ENCODE results near the gene ATP6V0B. TPM values are rescaled to one million over a fixed set of nuclear protein-coding genes. Genes with fewer than 3 reads are reported as not detected.
A peak's percentile ranks its signal among the peaks of the same experiment; 100 is the strongest.

Gene ATP6V0B
- total and polyA plus RNA-seq, 2 experiments from 2014 or later = 112 to 142 TPM

GRCh38 chr1:43979261-43979527, 4.4 kb downstream of the ATP6V0B start:
- peak overlapping the region; percentile 69 for H3K4me3 ChIP-seq
- H3K4me1 ChIP-seq (ENCODE audit: insufficient read depth) = peaks cover 18% of the 10 kb centered on the region
- no peak overlapping the region for H3K27ac ChIP-seq (ENCODE audit: low read depth)
- H4K20me1 ChIP-seq (replicated peaks; ENCODE audit: insufficient read depth) = peaks cover 19% of the 10 kb centered on the region
- peaks cover 49% of the 10 kb centered on the region for H3K36me3 Mint-ChIP-seq (ENCODE audit: low read depth)
- H3K9me3 Mint-ChIP-seq = no peaks in the 10 kb centered on the region
- H3K36me3 ChIP-seq (ENCODE audit: insufficient read depth) = 0 out of 2 replicates have a peak, but pooled peaks cover 7% of the 10 kb centered on the region
- no peaks in the 10 kb centered on the region for H3K27me3 ChIP-seq (ENCODE audit: insufficient read depth)
- TF ChIP-seq ZNF462 (CRISPR knock-in tag; IDR thresholded peaks at IDR 0.05) = no peak
- no peak for TF ChIP-seq ZNF331 (CRISPR knock-in tag; IDR thresholded peaks at IDR 0.05; ENCODE audit: low read depth)
- TF ChIP-seq ZNF114 (CRISPR knock-in tag; IDR thresholded peaks at IDR 0.05) = no peak
- TF ChIP-seq CREB1 (CRISPR knock-in tag; IDR thresholded peaks at IDR 0.05; ENCODE audit: low read depth) = no peak
- TF ChIP-seq CTCF (conservative IDR thresholded peaks at IDR 0.05; ENCODE audit: low read depth in 2 of 2) = no peak
- TF ChIP-seq REST (IDR thresholded peaks at IDR 0.05; ENCODE audit: unreplicated experiment) = no peak
- no peak for TF ChIP-seq ETS1 (IDR thresholded peaks at IDR 0.05)
- TF ChIP-seq EZH2 (IDR thresholded peaks at IDR 0.05; ENCODE audit: low read depth, unreplicated experiment) = no peak
- no peak for TF ChIP-seq NANOG (IDR thresholded peaks at IDR 0.05; ENCODE audit: borderline replicate concordance)
- DNase-seq (ENCODE audit: low spot score) = no peak
- H3K4me2 ChIP-seq = peak overlapping the region; percentile 84
- H3K27me3 Mint-ChIP-seq (ENCODE audit: insufficient read depth, low read depth, poor library complexity) = peaks cover 40% of the 10 kb centered on the region
- peaks cover 29% of the 10 kb centered on the region; the same call in 1 of the 2 replicates for H3F3A ChIP-seq (replicated peaks; ENCODE audit: low read depth)
- H3K4me3 Mint-ChIP-seq = no peak overlapping the region; the same call in 2 of the 3 replicates
- H3K9me2 ChIP-seq (ENCODE audit: insufficient read depth) = no peaks in the 10 kb centered on the region
- no peak overlapping the region for H3K27ac Mint-ChIP-seq
- H3K79me2 ChIP-seq (replicated peaks; ENCODE audit: insufficient read depth) = peaks cover 16% of the 10 kb centered on the region
- H3K4me1 Mint-ChIP-seq = peaks cover 41% of the 10 kb centered on the region
- no peak for ATAC-seq
- H2AFZ ChIP-seq = no peak overlapping the region
